NCI-H446 (cell line): ENCODE data around the gene MPZL2.

Experiments
- DNase-seq, 2 experiments: peaks; one replicate each; lab custom pipeline; 2025; lab: John Stamatoyannopoulos, UW

MPZL2 gene

DNA sequence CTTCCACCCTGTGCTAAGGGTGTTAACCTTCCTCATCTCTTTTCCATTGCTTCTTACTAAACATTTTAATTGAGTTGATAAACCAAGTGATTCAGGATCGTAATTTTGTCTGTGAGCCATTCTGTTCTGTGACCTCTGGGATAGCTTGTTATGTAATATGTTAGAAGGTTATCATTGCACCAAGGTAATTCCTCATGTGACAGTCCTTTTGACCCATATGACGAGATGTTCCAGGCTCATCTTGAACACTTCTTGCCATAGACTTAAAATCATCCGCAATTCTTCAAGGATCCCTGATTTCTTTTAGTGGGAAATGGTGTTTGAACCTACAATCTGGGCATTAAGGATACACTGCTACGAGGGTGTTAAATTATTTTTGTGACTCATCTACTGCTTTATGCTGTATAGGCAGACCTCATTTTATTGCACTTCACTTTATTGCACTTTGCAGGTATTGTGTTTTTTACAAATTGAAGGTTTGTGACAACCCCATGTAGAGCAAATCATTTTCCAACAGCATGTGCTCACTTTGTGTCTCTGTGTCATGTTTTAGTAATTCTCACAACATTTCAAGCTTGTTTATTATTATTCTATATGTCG lies 19.0 kb upstream of the MPZL2 start:
- no peak for DNase-seq

DNA sequence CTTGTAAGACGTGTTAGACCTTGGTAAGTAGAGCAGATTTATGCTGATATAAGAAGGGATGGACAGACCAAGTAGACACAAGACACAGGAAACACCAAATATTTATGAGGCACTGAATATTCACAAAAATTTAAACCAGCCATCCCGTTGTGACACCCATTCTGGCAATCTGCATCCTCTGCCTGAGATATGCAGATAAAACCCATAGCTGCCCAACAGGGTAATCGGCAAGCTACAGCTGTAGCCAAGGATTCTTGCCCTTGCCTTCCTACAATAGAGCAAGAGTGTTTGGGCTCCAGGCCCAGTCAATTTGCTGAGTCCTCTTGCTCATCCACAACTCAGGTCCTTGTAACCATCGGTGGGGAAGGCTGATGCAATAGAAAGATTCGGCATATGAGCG lies 18.5 kb upstream of the MPZL2 start:
- DNase-seq = no peak

- DNase-seq = no peak
These were observed 17.2 kb upstream of the MPZL2 start for GRCh38 chr11:118281284-118281683.

- no peak for DNase-seq
These were observed 13.2 kb upstream of the MPZL2 start for GRCh38 chr11:118277312-118277711.

- no peak for DNase-seq
These were observed 12.3 kb upstream of the MPZL2 start for GRCh38 chr11:118276422-118276821.

DNA sequence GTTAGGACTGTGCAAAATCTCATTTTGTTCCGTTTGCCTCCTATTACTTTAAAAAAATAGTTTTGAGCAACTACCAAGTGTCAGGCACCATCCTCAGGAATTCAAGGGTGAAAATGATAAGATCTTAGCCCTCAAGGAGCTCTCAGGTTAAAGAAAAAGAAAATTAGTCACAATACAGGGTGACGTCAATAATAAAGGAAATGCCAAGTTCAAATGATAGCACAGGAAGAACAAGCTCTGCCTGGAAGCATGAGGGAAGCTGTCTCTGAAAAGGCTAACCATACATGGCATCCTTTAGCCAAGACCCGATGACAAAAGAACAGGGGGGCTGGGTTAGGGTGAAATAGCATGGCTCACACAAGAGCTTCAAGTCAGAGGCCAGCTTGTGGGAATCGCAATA lies 11.1 kb upstream of the MPZL2 start:
- DNase-seq = no peak

- no peak for DNase-seq
These were observed 10.1 kb upstream of the MPZL2 start for GRCh38 chr11:118274186-118274585.

DNA sequence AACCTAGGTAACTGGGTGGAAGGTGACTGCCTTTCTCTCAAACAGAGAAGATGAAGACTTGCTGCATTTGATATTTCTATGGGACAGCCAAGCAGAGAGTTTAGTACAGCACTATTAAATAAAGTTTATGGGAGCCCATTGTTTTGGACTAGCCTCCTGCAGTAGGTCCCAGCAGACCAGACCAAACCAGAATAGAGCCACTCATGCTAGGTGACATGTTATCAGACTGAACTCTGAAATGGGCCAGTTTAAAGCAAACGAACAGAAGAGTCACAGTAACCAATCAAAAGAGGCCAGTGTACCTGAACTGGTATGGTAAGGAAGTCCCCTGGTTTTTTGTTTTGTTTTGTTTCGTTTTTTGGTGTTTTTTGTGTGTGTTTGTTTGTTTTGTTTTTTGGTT lies 7.9 kb upstream of the MPZL2 start:
- no peak for DNase-seq

- DNase-seq = no peak
These were observed 3.4 kb upstream of the MPZL2 start for GRCh38 chr11:118267486-118267885.

GRCh38 chr11:118265954-118266353 lies 1.9 kb upstream of the MPZL2 start:
- DNase-seq = no peak

DNA sequence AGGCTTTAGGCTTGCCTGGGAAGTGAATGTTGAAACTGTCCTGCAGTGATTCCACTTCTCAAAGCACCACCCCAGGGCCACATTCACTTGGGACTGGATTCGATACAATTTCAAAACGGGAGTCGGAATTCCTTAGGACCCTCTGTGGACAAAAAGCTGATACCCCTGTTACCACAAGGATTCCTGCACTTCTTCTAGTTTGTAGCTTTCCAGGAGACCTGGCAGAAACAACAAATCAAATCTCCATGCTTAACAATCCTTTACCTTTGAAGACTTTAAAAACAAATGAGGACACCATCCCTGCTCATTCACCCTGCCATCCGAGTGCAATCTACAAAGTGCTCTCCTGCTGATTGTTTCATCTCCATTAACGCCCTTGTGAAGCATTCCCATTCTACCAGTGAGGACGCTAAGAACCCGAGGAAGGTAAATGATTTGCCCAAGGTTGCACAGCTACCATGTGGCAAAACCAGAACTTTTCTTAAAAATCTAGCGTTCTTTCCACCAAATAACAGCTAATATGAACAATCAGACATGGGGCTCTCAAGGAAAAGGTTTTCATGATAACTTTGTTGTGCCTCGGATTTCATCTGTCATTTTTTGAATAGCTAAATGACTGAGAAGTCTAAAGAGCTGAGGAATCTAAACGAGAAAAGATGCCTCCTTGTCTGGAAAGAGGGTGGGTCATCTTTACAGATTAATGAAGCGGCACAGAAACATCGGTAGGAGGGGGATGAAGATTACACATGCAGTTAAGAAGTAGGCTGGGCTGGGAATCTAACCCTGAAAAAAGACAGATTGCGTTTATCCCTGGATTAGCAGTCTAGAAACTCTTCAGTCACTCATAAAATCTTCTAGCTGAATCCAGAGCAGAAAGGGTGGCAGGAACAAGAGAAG lies 720 bp upstream of the MPZL2 start:
- no peak for DNase-seq

- no peak for DNase-seq
These were observed 985 bp downstream of the MPZL2 start for GRCh38 chr11:118263112-118263511.

DNA sequence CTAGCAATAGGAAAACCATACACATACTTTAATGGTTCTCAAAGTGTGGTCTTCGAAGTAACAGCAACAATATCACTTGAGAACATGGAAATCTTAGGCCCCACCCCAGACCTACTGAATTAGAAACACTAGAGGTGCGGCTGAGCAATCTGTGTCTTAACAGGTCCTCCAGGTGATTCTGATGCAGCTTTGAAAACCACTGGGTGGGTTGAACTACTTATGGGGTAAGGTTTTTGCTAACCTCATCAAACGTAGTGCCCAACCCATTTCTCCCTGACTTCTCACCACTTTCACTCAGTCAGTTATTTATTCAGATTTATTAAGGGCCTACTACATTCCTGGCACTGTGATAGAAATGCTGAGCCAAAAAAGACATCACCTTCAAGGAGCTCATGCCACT lies 3.7 kb downstream of the MPZL2 start:
- DNase-seq = no peak

- DNase-seq = no peak
These were observed 5.0 kb downstream of the MPZL2 start for GRCh38 chr11:118259138-118259537.

DNA sequence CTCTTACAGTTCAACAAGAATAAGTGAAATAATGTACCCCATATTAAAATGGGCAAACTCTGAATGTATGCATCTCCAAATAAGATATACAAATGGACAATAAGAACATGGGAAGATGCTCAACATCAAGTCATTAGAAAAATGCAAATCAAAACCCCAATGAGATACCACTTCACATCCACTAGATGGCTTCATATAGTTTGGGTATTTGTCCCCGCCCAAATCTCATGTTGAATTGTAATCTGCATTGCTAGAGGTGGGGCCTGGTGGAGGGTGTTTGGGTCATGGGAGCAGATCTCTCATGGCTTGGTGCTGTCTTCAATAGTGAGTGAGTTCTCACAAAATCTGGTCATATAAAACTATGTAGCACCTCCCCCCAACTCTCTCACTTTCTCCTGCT lies 5.7 kb downstream of the MPZL2 start:
- peak in 1 of 2 experiments; percentile 21 for DNase-seq

GRCh38 chr11:118252688-118253087 lies 11.4 kb downstream of the MPZL2 start:
- no peak for DNase-seq

- peak; percentile 84 to 87 for DNase-seq
These were observed 12.0 kb downstream of the MPZL2 start, which contains the start of gene MPZL3 for GRCh38 chr11:118251858-118252652. Gene MPZL3, minus strand, starts transcription at chr11:118252365. Its CDS starts 71 bp downstream, at chr11:118252294.

- no peak for DNase-seq
These were observed 17.1 kb downstream of the MPZL2 start for GRCh38 chr11:118247041-118247440.

DNA sequence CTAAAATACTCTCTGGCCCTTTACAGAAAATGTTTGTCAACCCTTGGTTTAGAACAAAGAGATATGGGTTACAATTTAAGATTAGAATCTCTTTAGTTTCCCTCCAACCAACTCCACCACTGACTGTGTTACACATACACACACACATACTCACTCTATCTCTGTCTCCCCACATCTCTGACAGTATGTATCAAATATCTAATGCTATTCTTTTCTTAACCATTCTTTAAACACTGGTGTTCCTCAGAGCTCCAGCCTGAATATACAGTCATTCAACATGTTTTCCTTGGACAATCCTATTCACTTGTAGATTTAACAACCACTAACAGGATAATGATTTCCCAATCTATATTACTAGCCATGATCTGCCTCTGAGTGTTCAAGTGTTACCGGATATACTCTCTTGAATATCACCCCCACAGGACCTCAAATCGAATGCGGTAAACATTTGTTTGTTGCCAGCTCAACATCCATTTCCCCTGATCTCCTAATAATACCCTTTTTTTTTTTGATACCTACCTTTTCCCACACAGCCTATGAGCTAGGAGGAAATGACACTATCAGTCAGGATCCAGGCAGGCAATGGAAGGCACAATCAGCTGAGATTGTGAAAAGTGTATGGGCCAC lies 18.0 kb downstream of the MPZL2 start:
- no peak for DNase-seq

- DNase-seq = no peak
These were observed 19.9 kb downstream of the MPZL2 start for GRCh38 chr11:118243993-118244762.

DNA sequence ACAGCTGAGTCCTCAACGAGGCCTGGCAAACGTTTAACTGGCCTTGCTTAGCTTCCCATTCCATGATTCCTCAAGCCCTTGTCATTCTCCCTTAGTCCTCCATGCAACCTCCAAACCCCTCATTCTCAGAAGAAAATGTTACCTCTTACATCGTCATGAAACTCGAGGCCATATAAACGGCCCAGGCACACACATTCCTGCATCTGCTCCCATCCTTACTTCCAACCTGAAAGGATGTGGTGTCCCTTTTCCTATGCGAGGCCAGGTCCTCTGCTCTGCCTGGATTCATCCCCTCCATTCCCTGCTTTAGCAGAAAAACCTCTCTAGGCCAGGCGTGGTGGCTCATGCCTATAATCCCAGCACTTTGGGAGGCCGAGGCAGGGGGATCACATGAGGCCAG lies 20.9 kb downstream of the MPZL2 start:
- DNase-seq = no peak

DNA sequence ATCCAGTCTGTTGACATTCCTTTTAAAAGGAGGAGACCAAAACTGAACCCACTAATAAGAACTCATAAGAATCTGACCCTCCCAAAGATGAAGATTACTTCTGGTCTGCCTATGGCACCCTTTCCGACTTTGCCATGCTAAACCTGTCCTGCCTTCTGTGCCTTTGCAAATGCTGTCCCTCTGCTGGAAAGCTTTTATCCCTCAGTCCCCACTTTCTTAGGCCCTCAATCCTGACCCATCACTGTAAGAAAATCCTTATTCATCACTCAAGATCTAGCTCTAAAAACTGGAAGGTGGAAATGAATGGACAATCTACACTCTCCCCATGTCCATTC lies 22.4 kb downstream of the MPZL2 start:
- no peak for DNase-seq
